GM18868 (cell line): ENCODE measurements around the gene PSMB7.
"Not testable (repeated sequence)": the region's sequence is repeated elsewhere in the genome, so short reads cannot be mapped to it uniquely, and the experiment has no call there.

Experiments
- ATAC-seq: cut with Tn5 transposase; IDR thresholded peaks from one replicate; pipeline ENCODE4 v1.9.1; 2021; ENCODE audit warnings: mild to moderate bottlenecking, moderate library complexity; ENCODE audit not compliant: unreplicated experiment

PSMB7 gene

GRCh38 chr9:124443625-124444024 is 28.4 kb upstream of the PSMB7 start:
- ATAC-seq, result no peak

- ATAC-seq, result no peak
Observed at GRCh38 chr9:124442826-124443225, 27.6 kb upstream of the PSMB7 start.

GRCh38 chr9:124442379-124442778 is 27.1 kb upstream of the PSMB7 start:
- ATAC-seq, result no peak

GRCh38 chr9:124441291-124441690 is 26.0 kb upstream of the PSMB7 start:
- ATAC-seq, result no peak

- no peak for ATAC-seq
Observed at GRCh38 chr9:124440786-124441185, 25.5 kb upstream of the PSMB7 start.

GRCh38 chr9:124439686-124440243 is 24.5 kb upstream of the PSMB7 start:
- ATAC-seq, result no peak

GRCh38 chr9:124439086-124439485 is 23.8 kb upstream of the PSMB7 start:
- no peak for ATAC-seq

- no peak for ATAC-seq
Observed at GRCh38 chr9:124438091-124438490, 22.8 kb upstream of the PSMB7 start.

- no peak for ATAC-seq
Observed at GRCh38 chr9:124437086-124437485, 21.8 kb upstream of the PSMB7 start.

- ATAC-seq, result no peak
Observed at GRCh38 chr9:124436320-124436719, 21.1 kb upstream of the PSMB7 start.

GRCh38 chr9:124429530-124429867 is 14.3 kb upstream of the PSMB7 start:
- ATAC-seq, result no peak

- ATAC-seq, result no peak
Observed at GRCh38 chr9:124428751-124429529, 13.7 kb upstream of the PSMB7 start.

- ATAC-seq, result no peak
Observed at GRCh38 chr9:124427281-124427680, 12.0 kb upstream of the PSMB7 start.

- ATAC-seq, result no peak
Observed at GRCh38 chr9:124426361-124426760, 11.1 kb upstream of the PSMB7 start.

- not testable (repeated sequence) for ATAC-seq
Observed at GRCh38 chr9:124425733-124426132, 10.5 kb upstream of the PSMB7 start.

- ATAC-seq, result no peak
Observed at GRCh38 chr9:124423591-124423990, 8.3 kb upstream of the PSMB7 start.

- ATAC-seq, result no peak
Observed at GRCh38 chr9:124423155-124423554, 7.9 kb upstream of the PSMB7 start.

- ATAC-seq, result no peak
Observed at GRCh38 chr9:124420991-124421543, 5.8 kb upstream of the PSMB7 start.

- ATAC-seq, result no peak
Observed at GRCh38 chr9:124419832-124420489, 4.7 kb upstream of the PSMB7 start.

- no peak for ATAC-seq
Observed at GRCh38 chr9:124415852-124416484, 726 bp upstream of the PSMB7 start.

GRCh38 chr9:124414612-124415011 is 630 bp downstream of the PSMB7 start:
- ATAC-seq, result no peak

- no peak for ATAC-seq
Observed at GRCh38 chr9:124412228-124412575, 3.0 kb downstream of the PSMB7 start.
